Sigmoid colon (tissue), 7 donors: Measurements from ENCODE around the gene MYO5B. TPM values are rescaled to one million over a fixed set of nuclear protein-coding genes. Genes with fewer than 3 reads are reported as not detected.
A peak's percentile ranks its signal among the peaks of the same experiment; 100 is the strongest.
"Not testable (repeated sequence)": the region's sequence is repeated elsewhere in the genome, so short reads cannot be mapped to it uniquely, and the experiment has no call there.

Experiments
- DNase-seq: peaks from one replicate; pipeline ENCODE4 v3.0.0-alpha.2; 2019
- H3K27ac ChIP-seq, 4 donors: fragments of 200-600 bp; sonication (generic); one replicate each; pipeline ENCODE4 v1.5.1; 2016 to 2019; ENCODE audit warnings: mild to moderate bottlenecking in 1 of 4
- H3K27me3 ChIP-seq, 3 donors: fragments of 200-600 bp; sonication (generic); one replicate each; pipeline ENCODE4 v1.5.1; 2019; ENCODE audit warnings: mild to moderate bottlenecking in 1 of 3
- H3K36me3 ChIP-seq, 4 donors: fragments of 200-600 bp; sonication (generic); one replicate each; pipeline ENCODE4 v1.5.1; 2016 to 2019
- H3K4me1 ChIP-seq, 4 donors: fragments of 200-600 bp; sonication (generic); one replicate each; pipeline ENCODE4 v1.5.1; 2017 to 2019
- H3K4me3 ChIP-seq, 4 donors: fragments of 200-600 bp; sonication (generic); one replicate each; pipeline ENCODE4 v1.5.1; 2017 to 2019; ENCODE audit warnings: mild to moderate bottlenecking in 2 of 4, moderate library complexity in 1 of 4
- H3K9me3 ChIP-seq, 4 donors: fragments of 200-600 bp in 3 of 4; sonication (generic) in 3 of 4; one replicate each; pipeline versions ENCODE4 v1.5.1 to v1.6.1; 2013 to 2019
- CTCF ChIP-seq, 4 experiments: fragments of 450-650 bp in 3 of 4; fragments of 200-600 bp in 1 of 4; IDR thresholded peaks; one replicate each; pipeline ENCODE4 v1.5.1; 2016 to 2019; ENCODE audit warnings: antibody characterized with exemption in 4 of 4, mild to moderate bottlenecking in 3 of 4, moderate library complexity in 2 of 4
- EP300 ChIP-seq, 4 donors: sonication (generic); formaldehyde crosslinking; IDR thresholded peaks; one replicate each; pipeline ENCODE4 v1.6.1; 2017; ENCODE audit warnings: antibody characterized with exemption in 4 of 4
- POLR2A ChIP-seq, 2 donors: fragments of 450-650 bp; IDR thresholded peaks; one replicate each; pipeline ENCODE4 v1.6.1; 2016; ENCODE audit warnings: antibody characterized with exemption in 2 of 2, mild to moderate bottlenecking in 2 of 2, moderate library complexity in 2 of 2
- POLR2AphosphoS5 ChIP-seq, 4 donors: sonication (generic); formaldehyde crosslinking; IDR thresholded peaks; one replicate each; pipeline ENCODE4 v1.6.1; 2017; ENCODE audit warnings: antibody characterized with exemption in 4 of 4
- WGBS, 2 donors: extraction: QIAGEN DNeasy Blood & Tissue Kit; methylation state at CpG; one replicate each; pipeline ENCODE4 v1.1.7; 2013; 5-methylcytosine and 5-hydroxymethylcytosine counted together
- intact Hi-C: fragments of 100-400 bp; cut with DNase I; formaldehyde crosslinking; loops from one replicate; pipeline ENCODE4 v1.15.1; 2023
- polyA plus RNA-seq, 3 donors: library from polyadenylated mRNA; stranded (reverse); fragments of 200-250 nt; gene quantifications; one replicate each; pipeline ENCODE4 v1.2.3, GENCODE V29; 2013
- small RNA-seq, 3 donors: library from RNA; depleted of rRNA; stranded (forward); fragments of <200 nt; gene quantifications; one replicate each; pipeline ENCODE3, GENCODE V24; 2016
- total RNA-seq, 4 donors: library from RNA; depleted of rRNA; stranded (reverse); fragments of >200 nt; gene quantifications; one replicate each; pipeline ENCODE4 v1.1.0, GENCODE V29; 2016
- donor health status: healthy with polysubstance abuse.
- donor health status: Bipolar disorder and iron deficiency.
- donor health status: healthy.

MYO5B gene
- total and polyA plus RNA-seq, 7 donors, result 0.14 to 80.7 (median 3.0) TPM

DNA sequence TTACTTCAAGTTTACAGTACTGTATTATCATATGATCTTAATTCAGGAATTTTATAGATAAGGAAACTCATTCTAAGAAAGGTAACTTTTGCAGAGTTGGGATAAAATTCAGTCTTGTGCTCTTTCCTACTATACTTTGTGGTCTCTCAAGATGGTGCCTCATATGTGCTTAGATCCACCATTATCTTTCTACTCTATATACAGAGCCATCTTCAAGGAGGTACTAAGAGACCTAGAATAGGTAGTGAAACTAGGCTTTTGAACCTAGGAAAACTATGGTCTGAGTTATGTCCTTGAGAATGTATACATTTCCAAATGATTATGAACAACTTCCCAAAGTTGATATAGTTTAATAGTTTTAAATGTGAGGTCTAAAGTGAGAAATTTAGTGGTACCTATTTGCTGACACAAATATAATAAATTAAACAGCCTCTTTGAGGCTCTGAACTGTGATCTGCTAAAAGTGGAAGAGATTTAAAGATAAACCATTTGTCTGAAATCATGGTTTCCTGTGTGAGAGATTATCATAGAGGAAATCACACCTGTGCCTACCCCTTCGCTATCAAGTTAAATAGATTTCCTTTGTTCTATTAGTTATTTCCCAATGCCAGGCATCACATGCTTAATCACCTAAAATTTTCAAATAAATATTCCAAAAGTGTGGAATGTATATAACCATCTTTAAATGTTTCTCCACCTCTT, 408.8 kb downstream of the MYO5B start:
- H3K9me3 ChIP-seq, result no peaks in the 10 kb centered on the region
- no peaks in the 10 kb centered on the region for H3K27me3 ChIP-seq
- DNase-seq, result no peak
- peaks cover 0 to 9% (median 2%) of the 10 kb centered on the region in 4 donors for H3K4me1 ChIP-seq
- intact Hi-C loops, result no loop called here
- H3K36me3 ChIP-seq, result peaks cover 7 to 85% (median 22%) of the 10 kb centered on the region in 4 donors
- TF ChIP-seq POLR2AphosphoS5 (IDR thresholded peaks at IDR 0.05) (no peak), POLR2A (IDR thresholded peaks at IDR 0.05) (no peak), EP300 (IDR thresholded peaks at IDR 0.05) (no peak), CTCF (IDR thresholded peaks at IDR 0.05) (no peak)
- H3K27ac ChIP-seq, result no peak overlapping the region
- no peak overlapping the region for H3K4me3 ChIP-seq
- WGBS, 2 donors, result 69 to 86% methylated on average over 1 of the region's 1 CpG

GRCh38 chr18:49784427-49785185, 410.3 kb downstream of the MYO5B start:
- DNase-seq, result no peak
- peaks cover 0 to 9% (median 2%) of the 10 kb centered on the region in 4 donors for H3K4me1 ChIP-seq
- no peak overlapping the region for H3K4me3 ChIP-seq
- no peak for TF ChIP-seq EP300 (IDR thresholded peaks at IDR 0.05)
- no peak for TF ChIP-seq POLR2A (IDR thresholded peaks at IDR 0.05)
- TF ChIP-seq POLR2AphosphoS5 (IDR thresholded peaks at IDR 0.05), result no peak
- no peak for TF ChIP-seq CTCF (IDR thresholded peaks at IDR 0.05)
- H3K27ac ChIP-seq, result peak overlapping the region in 1 of 4 donors; percentile 3
- peaks cover 5 to 85% (median 17%) of the 10 kb centered on the region in 4 donors for H3K36me3 ChIP-seq
- intact Hi-C loops, result no loop called here
- no peaks in the 10 kb centered on the region for H3K27me3 ChIP-seq
- no peaks in the 10 kb centered on the region for H3K9me3 ChIP-seq
- WGBS, 2 donors, result 54 to 81% methylated on average over 1 of the region's 1 CpG

DNA sequence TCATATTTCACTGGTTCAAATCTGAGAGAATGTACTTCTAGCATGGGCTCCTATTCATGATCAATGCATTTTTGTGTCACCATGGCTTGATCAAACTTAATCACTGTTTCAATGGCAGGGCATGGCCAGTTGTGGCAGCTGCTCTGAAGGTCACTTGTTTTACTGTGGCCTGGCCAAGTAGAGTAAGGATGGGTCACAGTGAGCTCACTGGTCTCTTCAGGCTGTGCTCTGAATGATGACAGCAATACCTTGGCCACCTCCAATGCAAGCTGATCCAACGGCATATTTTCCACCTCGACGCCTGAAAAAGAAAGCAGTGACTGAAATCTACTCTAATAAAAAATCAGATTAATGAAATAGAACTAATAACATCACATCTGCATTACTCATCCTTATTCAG, 411.3 kb downstream of the MYO5B start:
- WGBS, 2 donors, result 93 to 96% methylated on average over 3 of the region's 3 CpGs
- intact Hi-C loops, result not testable (repeated sequence)

GRCh38 chr18:49778826-49779465, 416.0 kb downstream of the MYO5B start:
- Histone ChIP-seq H3K4me1 (no peaks in the 10 kb centered on the region), H3K9me3 (peaks cover 0 to 6% (median 0%) of the 10 kb centered on the region in 4 donors), H3K27me3 (no peaks in the 10 kb centered on the region), H3K4me3 (no peak overlapping the region), H3K36me3 (peaks cover 5 to 51% (median 14%) of the 10 kb centered on the region in 4 donors), H3K27ac (no peak overlapping the region)
- intact Hi-C loops, result no loop called here
- DNase-seq, result no peak
- TF ChIP-seq EP300 (IDR thresholded peaks at IDR 0.05) (no peak), CTCF (IDR thresholded peaks at IDR 0.05) (no peak), POLR2A (IDR thresholded peaks at IDR 0.05) (no peak), POLR2AphosphoS5 (IDR thresholded peaks at IDR 0.05) (no peak)
- WGBS, 2 donors, result 83 to 84% methylated on average over 8 of the region's 8 CpGs

More for the DNA sequence above, 411.3 kb downstream of the MYO5B start:
- not testable (repeated sequence) for DNase-seq, H3K4me1 ChIP-seq, H3K9me3 ChIP-seq, H3K27me3 ChIP-seq, H3K27ac ChIP-seq, H3K4me3 ChIP-seq
- H3K36me3 ChIP-seq, result peaks cover 5 to 91% (median 17%) of the 10 kb centered on the region in 4 donors

Small RNA genes within 50 kb of the gene (small RNA-seq; reads per million reads assigned to genes)
- gene RF00019 (0 reads per million in 3 donors), gene RF00283 (0 reads per million in 3 donors), gene RN7SL310P (0 reads per million in 3 donors), gene RNA5SP457 (0 reads per million in 3 donors), gene SCARNA17 (0 reads per million in 3 donors)

Other genes starting within 250 kb of the MYO5B start
- under 1 TPM in 1 of 4 donors, not detected in 3; 0.27 TPM for gene CFAP53, start 71.3 kb upstream of the MYO5B start, total RNA-seq
- under 1 TPM in 2 of 3 donors, not detected in 1; 0.23 to 0.46 TPM for gene CFAP53, start 71.3 kb upstream of the MYO5B start, polyA plus RNA-seq
- gene MBD1, start 86.4 kb upstream of the MYO5B start, total RNA-seq, result 10 to 100 TPM; 58.9 to 93.6 (median 75.5) TPM
- 10 to 100 TPM; 25.9 to 45.8 (median 33.0) TPM for gene MBD1, start 86.4 kb upstream of the MYO5B start, polyA plus RNA-seq
- gene CXXC1, start 92.5 kb upstream of the MYO5B start, total RNA-seq, result 10 to 100 TPM; 34.2 to 58.9 (median 51.1) TPM
- gene CXXC1, start 92.5 kb upstream of the MYO5B start, polyA plus RNA-seq, result 10 to 100 TPM; 27.0 to 83.2 (median 43.2) TPM
- under 1 TPM in 1 of 4 donors, not detected in 3; 0.68 TPM for gene SKA1, start 179.9 kb upstream of the MYO5B start, total RNA-seq
- gene SKA1, start 179.9 kb upstream of the MYO5B start, polyA plus RNA-seq, result 1 to 10 TPM in 2 of 3 donors, not detected in 1; 1.4 to 5.4 TPM